SK-N-SH treated with all-trans-retinoic acid at 6 μM for 48 hours (cell line): ENCODE data around the gene C1GALT1C1L.

Experiments
- ATAC-seq: fragments of 200-7000 bp; cut with Tn5 transposase; 3 replicates; pipeline ENCODE4 v1.9.1; 2020; ENCODE audit warnings: mild to moderate bottlenecking, moderate library complexity
- ARNTL ChIP-seq: fragments of 450-650 bp; formaldehyde crosslinking; IDR thresholded peaks from 2 replicates; pipeline ENCODE4 v1.5.0; 2020; ENCODE audit warnings: low read depth, mild to moderate bottlenecking, moderate library complexity, borderline replicate concordance
- BACH2 ChIP-seq: fragments of 250-450 bp; sonication (Bioruptor Pico); IDR thresholded peaks from 2 replicates; pipeline ENCODE4 v1.9.0; 2021; ENCODE audit warnings: mild to moderate bottlenecking, borderline replicate concordance
- CREB5 ChIP-seq: fragments of 250-450 bp; sonication (Bioruptor Pico); IDR thresholded peaks from 2 replicates; pipeline ENCODE4 v1.5.1; 2020; ENCODE audit warnings: low read depth, mild to moderate bottlenecking, moderate library complexity
- CSRNP3 ChIP-seq: fragments of 250-450 bp; sonication (Bioruptor Pico); IDR thresholded peaks from 2 replicates; pipeline ENCODE4 v1.5.1; 2021; ENCODE audit warnings: mild to moderate bottlenecking, moderate library complexity
- ESRRG ChIP-seq: fragments of 250-450 bp; sonication (Bioruptor Pico); IDR thresholded peaks from 2 replicates; pipeline ENCODE4 v1.6.1; 2021; ENCODE audit warnings: mild to moderate bottlenecking
- GLIS3 ChIP-seq: fragments of 250-450 bp; sonication (Bioruptor Pico); IDR thresholded peaks from 2 replicates; pipeline ENCODE4 v1.5.0; 2020; ENCODE audit warnings: mild to moderate bottlenecking, moderate library complexity
- ISL1 ChIP-seq: fragments of 250-450 bp; sonication (Bioruptor Pico); IDR thresholded peaks from 2 replicates; pipeline ENCODE4 v2.1.2; 2022; ENCODE audit warnings: mild to moderate bottlenecking, moderate library complexity
- OSR1 ChIP-seq: fragments of 250-450 bp; sonication (Bioruptor Pico); IDR thresholded peaks from 2 replicates; pipeline ENCODE4 v1.8.0; 2022; ENCODE audit warnings: moderate library complexity, mild to moderate bottlenecking, inconsistent platforms
- PATZ1 ChIP-seq: fragments of 250-450 bp; sonication (Bioruptor Pico); IDR thresholded peaks from 2 replicates; pipeline ENCODE4 v1.8.0; 2020; ENCODE audit warnings: mild to moderate bottlenecking, moderate library complexity, borderline replicate concordance
- POU6F1 ChIP-seq: fragments of 250-450 bp; sonication (Bioruptor Pico); IDR thresholded peaks from 2 replicates; pipeline ENCODE4 v1.8.0; 2021; ENCODE audit warnings: low read depth, mild to moderate bottlenecking, moderate library complexity, borderline replicate concordance
- PPARA ChIP-seq: fragments of 250-450 bp; sonication (Bioruptor Pico); IDR thresholded peaks from 2 replicates; pipeline ENCODE4 v1.5.0; 2020; ENCODE audit warnings: mild to moderate bottlenecking, borderline replicate concordance
- RARB ChIP-seq: fragments of 250-450 bp; sonication (Bioruptor Pico); IDR thresholded peaks from 2 replicates; pipeline ENCODE4 v1.8.0; 2021; ENCODE audit warnings: mild to moderate bottlenecking, moderate library complexity
- SNAI2 ChIP-seq: fragments of 250-450 bp; sonication (Bioruptor Pico); IDR thresholded peaks from 2 replicates; pipeline ENCODE4 v1.5.0; 2020; ENCODE audit warnings: mild to moderate bottlenecking, moderate library complexity
- TCF4 ChIP-seq: fragments of 250-450 bp; sonication (Bioruptor Pico); IDR thresholded peaks from 2 replicates; pipeline ENCODE4 v1.8.0; 2021; ENCODE audit warnings: mild to moderate bottlenecking, moderate library complexity, borderline replicate concordance
- TOX ChIP-seq: fragments of 250-450 bp; sonication (Bioruptor Pico); IDR thresholded peaks from 2 replicates; pipeline ENCODE4 v1.8.0; 2021; ENCODE audit warnings: mild to moderate bottlenecking, moderate library complexity, borderline replicate concordance
- ZC3H10 ChIP-seq: fragments of 250-450 bp; sonication (Bioruptor Pico); IDR thresholded peaks from 2 replicates; pipeline ENCODE4 v1.5.1; 2021; ENCODE audit warnings: mild to moderate bottlenecking, moderate library complexity
- ZFP3 ChIP-seq: fragments of 250-450 bp; sonication (Bioruptor Pico); IDR thresholded peaks from 2 replicates; pipeline ENCODE4 v1.5.0; 2020; ENCODE audit warnings: mild to moderate bottlenecking, moderate library complexity
- ZFP30 ChIP-seq: fragments of 450-650 bp; formaldehyde crosslinking; IDR thresholded peaks from 2 replicates; pipeline ENCODE4 v1.5.0; 2022; ENCODE audit warnings: mild to moderate bottlenecking, moderate library complexity
- ZNF565 ChIP-seq: fragments of 450-650 bp; formaldehyde crosslinking; conservative IDR thresholded peaks from 2 replicates; pipeline ENCODE4 v1.5.0; 2020; ENCODE audit warnings: low read depth, mild to moderate bottlenecking, moderate library complexity
- ZNF70 ChIP-seq: fragments of 450-650 bp; formaldehyde crosslinking; IDR thresholded peaks from 2 replicates; pipeline ENCODE4 v1.5.0; 2020; ENCODE audit warnings: mild to moderate bottlenecking, moderate library complexity
- ZNF8 ChIP-seq: fragments of 450-650 bp; formaldehyde crosslinking; IDR thresholded peaks from 2 replicates; pipeline ENCODE4 v1.5.0; 2020; ENCODE audit warnings: mild to moderate bottlenecking, moderate library complexity

C1GALT1C1L gene

GRCh38 chr2:43634604-43635306, 41.5 kb downstream of the C1GALT1C1L start:
- ATAC-seq = peak; percentile 15
- TF ChIP-seq BACH2 (no peak), ESRRG (CRISPR knock-in tag) (0 out of 2 replicates have a peak, but pooled peaks have one; percentile 44), ISL1 (CRISPR knock-in tag) (0 out of 2 replicates have a peak, but pooled peaks have one; percentile 32), CSRNP3 (CRISPR knock-in tag) (0 out of 2 replicates have a peak, but pooled peaks have one; percentile 27), ZNF8 (no peak), POU6F1 (CRISPR knock-in tag) (no peak), CREB5 (0 out of 2 replicates have a peak, but pooled peaks have one; percentile 55), ZC3H10 (no peak)

- no peak for ATAC-seq
- TF ChIP-seq PPARA (CRISPR knock-in tag) (no peak), SNAI2 (no peak), CREB5 (no peak), ZNF70 (no peak), TOX (CRISPR knock-in tag) (no peak), GLIS3 (no peak), ZFP30 (CRISPR knock-in tag) (no peak), ARNTL (CRISPR knock-in tag) (no peak), OSR1 (CRISPR knock-in tag) (no peak), ZFP3 (CRISPR knock-in tag) (no peak), RARB (CRISPR knock-in tag) (no peak), ZNF565 (no peak), ZC3H10 (no peak), TCF4 (CRISPR knock-in tag) (no peak), CSRNP3 (CRISPR knock-in tag) (no peak), PATZ1 (CRISPR knock-in tag) (no peak), POU6F1 (CRISPR knock-in tag) (no peak), ISL1 (CRISPR knock-in tag) (no peak), ZNF8 (no peak), BACH2 (no peak)
Observed at GRCh38 chr2:43631618-43632317, 44.5 kb downstream of the C1GALT1C1L start.
